ENCODE data around the gene DCP2.

DCP2 gene

DNA sequence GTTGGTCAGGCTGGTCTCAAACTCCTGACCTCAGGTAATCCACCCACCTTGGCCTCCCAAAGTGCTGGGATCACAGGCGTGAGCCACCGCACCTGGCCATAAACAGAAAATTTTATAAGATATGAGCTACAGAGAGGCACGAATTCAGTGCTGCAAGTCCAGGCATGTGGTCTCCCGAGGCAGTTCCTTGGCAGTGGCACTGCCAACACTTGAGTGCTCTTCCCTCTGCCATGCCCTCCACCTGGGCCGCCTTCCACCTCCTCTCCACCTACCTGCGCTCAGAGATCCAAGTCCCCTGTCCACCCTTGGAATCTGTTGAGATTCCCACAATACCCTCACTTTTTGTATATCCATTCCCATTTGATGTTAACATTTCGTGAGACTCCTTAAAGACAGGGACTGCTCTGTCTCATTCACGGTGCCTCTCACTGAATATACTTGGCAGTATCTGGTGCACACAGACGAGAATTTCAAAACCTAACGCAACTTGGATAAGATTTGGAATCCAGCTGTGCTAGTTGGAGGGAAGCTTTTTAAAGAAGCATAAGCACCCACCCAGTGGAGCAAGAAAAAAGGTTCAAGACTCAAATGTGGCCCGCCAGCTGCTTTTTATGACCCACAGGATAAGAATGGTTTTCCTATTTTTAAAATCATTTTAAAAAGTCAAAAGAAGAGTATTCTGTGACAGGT, 68.3 kb downstream of the DCP2 start:
- DNase-seq (ENCODE audit: low read depth, low spot score): no peak

DNA sequence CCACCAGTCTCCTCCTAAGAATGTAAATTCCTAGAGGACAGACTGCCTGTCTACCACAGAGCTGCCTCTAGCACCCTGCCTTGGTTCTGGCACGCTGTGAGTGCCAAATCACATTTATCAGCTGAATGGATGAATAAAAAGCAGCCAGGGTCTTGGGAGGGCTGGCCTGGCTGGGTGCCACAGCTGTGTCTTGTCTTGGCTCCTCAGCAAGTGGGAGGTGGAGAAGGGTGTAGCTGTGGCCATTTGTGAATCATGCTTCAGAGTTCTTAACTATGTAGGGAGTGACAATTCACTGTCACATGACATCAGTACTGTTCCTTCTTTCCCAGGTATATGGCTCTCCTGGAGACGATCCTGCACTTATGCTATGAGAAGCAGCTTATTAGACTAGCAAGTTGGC, 70.6 kb downstream of the DCP2 start:
- DNase-seq (ENCODE audit: low read depth, low spot score): no peak

DNA sequence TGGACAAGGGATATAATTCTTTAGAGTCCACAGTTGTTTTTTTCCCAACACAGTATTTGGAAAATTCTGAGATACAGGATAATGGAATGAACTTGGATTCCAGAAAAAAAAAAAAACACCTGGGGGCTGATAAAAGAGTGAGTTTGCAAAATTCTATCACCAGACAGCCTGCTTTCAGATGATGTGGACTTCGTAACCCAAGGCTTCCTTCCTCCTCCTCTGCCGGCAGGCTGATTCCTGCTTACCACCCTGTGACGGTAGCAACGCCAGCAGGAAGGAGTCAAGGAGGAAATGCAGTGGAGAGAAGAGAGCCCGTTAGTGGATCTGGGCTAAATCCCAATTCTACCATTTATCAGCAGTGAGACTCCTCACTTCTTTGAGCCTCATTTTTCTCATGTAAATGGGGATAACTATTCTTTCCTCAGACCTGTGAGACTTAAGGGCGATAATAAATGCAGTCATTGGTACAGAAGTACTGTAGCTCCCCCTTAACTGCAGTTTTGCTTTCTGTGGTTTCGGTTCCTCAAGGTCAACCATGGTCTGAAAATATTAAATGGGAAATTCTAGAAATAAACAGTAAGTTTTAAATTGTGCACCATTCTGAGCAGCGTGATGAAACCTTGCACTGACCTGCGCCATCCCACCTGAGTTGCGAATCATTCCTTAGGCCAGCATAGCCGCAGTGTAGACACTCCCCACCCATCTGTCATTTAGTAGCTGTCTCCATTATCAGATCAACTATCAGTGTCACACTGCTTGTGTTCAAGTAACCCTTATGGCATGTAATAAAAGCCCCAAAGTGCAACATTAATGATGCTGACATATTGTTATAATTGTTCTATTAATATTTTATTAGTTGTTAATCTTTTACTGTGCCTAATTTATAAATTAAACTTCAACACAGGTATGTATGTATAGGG, 71.4 kb downstream of the DCP2 start:
- DNase-seq (ENCODE audit: low read depth, low spot score): no peak

DNA sequence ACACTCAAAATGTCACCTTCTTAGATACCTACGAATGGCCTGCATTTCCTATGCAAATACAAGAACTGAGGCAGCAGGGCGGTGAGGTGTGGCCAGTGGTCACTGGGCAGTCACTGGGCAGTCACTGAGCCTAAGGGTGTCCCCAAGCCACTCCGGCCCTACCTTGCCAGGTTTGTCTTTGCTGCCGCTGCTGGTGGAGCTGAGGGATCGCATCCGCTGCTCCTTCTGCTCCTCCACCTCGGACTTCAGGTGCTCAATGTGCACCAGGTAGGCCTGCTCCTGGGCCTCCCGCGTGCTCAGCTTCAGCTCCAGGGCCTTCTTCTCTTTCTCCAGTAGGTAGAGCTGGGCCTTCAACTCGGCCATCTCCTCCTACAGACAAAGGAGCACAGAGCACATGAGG, 72.3 kb downstream of the DCP2 start:
- no peak for DNase-seq (ENCODE audit: low read depth, low spot score)

GRCh38 chr5:113050721-113051382, 74.3 kb downstream of the DCP2 start:
- no peak for DNase-seq (ENCODE audit: low read depth, low spot score)

GRCh38 chr5:113052041-113052795, 75.6 kb downstream of the DCP2 start:
- no peak for DNase-seq (ENCODE audit: low read depth, low spot score)

- DNase-seq (ENCODE audit: low read depth, low spot score): peak; percentile 69
Measured at GRCh38 chr5:113053511-113053995, 77.0 kb downstream of the DCP2 start.

DNA sequence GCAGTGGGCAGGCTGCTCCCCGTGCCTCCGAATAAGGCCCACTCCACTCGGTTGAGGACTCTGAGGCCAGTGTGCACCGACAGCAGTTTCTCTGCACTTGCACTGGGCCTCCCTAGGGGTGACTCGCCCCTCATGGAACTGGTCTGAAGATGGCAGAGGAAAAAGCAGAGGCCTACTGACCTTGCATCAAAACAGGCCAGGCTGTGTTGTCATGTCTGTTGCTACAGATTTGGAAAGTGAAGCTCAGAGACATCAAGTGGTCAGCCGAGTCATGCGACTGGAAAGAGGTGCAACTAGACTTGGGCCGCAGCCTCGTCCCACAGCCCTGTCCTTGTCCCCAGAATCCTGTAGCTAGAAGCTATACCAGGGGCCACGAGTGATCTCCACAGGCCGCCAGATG, 78.3 kb downstream of the DCP2 start:
- DNase-seq (ENCODE audit: low read depth, low spot score): no peak

DNA sequence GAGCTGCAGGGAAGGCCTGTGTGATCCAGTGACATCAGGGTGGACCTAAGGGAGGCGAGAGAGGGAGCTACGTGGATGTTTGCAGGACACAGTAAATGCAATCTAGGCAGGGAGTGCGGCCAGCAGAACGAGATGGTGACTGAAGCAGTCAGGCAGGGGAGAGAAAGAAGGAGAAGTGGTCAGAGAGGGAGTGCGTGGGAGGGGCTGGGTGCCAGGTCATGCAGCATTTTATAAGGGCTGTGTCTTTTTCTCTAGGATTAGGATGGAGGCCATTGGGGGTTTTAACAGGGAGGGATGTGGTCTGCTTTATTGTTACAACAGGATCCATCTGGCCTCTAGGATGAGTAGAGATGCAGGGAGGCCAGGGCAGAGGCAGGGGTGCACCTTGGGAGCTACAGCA, 80.4 kb downstream of the DCP2 start:
- no peak for DNase-seq (ENCODE audit: low read depth, low spot score)

DNA sequence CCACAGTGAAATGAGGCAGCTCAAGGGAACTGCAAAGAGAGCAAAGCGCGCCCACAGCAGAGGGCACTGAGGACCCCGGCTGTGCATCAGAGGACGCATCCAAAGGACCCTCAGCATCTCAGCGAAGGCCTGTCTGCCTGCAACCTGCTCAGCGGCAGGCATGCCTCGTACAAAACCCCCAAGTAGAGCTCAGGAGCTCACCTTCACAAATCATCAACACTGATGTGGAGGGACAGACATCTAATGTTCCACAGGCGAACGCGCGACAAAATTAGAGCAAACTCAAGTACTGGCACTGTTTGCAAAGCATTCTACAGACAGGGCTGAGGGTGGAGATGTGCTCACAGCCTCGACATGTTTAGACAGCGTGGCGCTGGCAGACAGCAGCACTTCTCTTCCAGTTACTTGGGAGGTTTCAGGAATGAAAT, 81.0 kb downstream of the DCP2 start:
- DNase-seq (ENCODE audit: low read depth, low spot score): no peak

GRCh38 chr5:113058269-113058668, 81.7 kb downstream of the DCP2 start:
- DNase-seq (ENCODE audit: low read depth, low spot score): no peak

- DNase-seq (ENCODE audit: low read depth, low spot score): no peak
Measured at GRCh38 chr5:113058706-113059226, 82.2 kb downstream of the DCP2 start.

GRCh38 chr5:113059232-113060040, 82.8 kb downstream of the DCP2 start:
- DNase-seq (ENCODE audit: low read depth, low spot score): peak; percentile 73

DNA sequence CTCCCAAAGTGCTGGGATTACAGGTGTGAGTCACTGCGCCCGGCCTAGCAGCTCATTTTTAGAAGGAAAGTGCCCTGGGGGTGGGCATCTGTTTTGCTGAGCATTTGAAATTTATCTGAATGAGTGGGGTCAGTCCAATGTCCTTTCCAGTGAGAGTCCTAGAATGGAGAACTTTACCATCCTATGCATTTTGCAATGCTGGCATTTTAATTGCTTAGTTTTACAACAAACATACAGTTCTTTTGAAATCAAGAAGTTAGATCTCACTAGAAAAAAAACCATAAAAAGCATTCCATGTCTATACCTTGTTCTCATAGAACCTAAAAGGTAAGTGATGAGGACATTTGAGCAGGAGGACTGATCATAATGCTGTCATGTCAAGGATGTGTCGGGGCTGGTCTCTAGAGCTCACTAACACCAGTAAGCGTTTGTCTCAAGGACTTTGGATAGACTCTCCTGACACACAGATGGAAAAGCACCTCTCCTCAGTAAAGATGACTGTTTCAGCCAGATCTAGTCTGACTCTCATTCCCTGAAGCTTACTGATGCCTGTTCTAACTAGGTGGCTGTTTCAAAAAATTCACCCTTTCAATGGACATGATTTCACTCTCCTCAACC, 83.9 kb downstream of the DCP2 start:
- no peak for DNase-seq (ENCODE audit: low read depth, low spot score)

GRCh38 chr5:113061846-113062780, 85.5 kb downstream of the DCP2 start:
- DNase-seq (ENCODE audit: low read depth, low spot score): no peak

DNA sequence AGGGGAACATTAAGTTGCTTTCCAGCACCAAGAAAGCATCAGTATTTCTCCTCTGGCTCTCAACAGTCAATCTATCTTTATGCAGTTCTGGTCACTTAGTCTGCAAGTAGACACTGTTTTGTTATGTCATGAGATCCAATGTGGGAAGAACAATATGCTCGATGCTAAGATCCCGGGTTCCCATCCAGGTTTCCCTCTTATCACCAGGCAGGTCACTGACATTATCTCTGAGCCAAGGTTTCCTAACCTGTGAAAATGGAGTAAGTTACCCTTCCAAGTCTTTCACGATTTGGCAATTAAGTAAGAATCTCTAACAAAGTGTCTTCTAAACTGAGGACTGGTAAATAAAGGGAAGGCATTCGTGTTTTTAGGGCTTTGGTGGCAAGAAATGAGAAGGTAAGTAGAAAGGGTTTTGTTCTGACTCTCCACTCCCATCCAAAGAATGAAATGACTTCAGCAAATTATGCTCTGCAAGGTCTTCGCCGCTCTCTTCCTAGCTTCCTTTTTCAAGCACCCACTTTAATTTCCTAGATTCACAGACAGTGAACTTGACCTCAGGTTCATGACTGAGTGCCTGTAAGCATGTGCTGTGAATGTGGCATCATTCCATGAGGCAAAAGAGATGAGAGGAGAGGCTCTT, 86.4 kb downstream of the DCP2 start:
- no peak for DNase-seq (ENCODE audit: low read depth, low spot score)

GRCh38 chr5:113063927-113064326, 87.3 kb downstream of the DCP2 start:
- DNase-seq (ENCODE audit: low read depth, low spot score): no peak

GRCh38 chr5:113064806-113065205, 88.2 kb downstream of the DCP2 start:
- DNase-seq (ENCODE audit: low read depth, low spot score): no peak

Measured in ELF-1 (cell line).